ENCODE results near the gene CHST13. TPM values are rescaled to one million over a fixed set of nuclear protein-coding genes. Genes with fewer than 3 reads are reported as not detected.

The CHST13 gene
- total and polyA plus RNA-seq, 2 donors: 0.24 to 0.32 TPM

GRCh38 chr3:126483321-126483761 is 40.6 kb upstream of the CHST13 start:
- Histone ChIP-seq H3K36me3 (ENCODE audit: insufficient read depth) (no peaks in the 10 kb centered on the region), H3K27ac (ENCODE audit: low read depth) (no peak overlapping the region), H3K4me3 (ENCODE audit: low read depth, low read length) (no peak overlapping the region), H3K4me1 (ENCODE audit: insufficient read depth) (no peaks in the 10 kb centered on the region)
- DNase-seq (ENCODE audit: extremely low spot score): no peak
- 90% methylated on average over 14 of the region's 14 CpGs for WGBS

- Histone ChIP-seq H3K4me3 (ENCODE audit: low read depth, low read length) (no peak overlapping the region), H3K36me3 (ENCODE audit: insufficient read depth) (no peaks in the 10 kb centered on the region), H3K4me1 (ENCODE audit: insufficient read depth) (no peaks in the 10 kb centered on the region), H3K27ac (ENCODE audit: low read depth) (no peak overlapping the region)
- WGBS: 81% methylated on average over 3 of the region's 3 CpGs
- DNase-seq (ENCODE audit: extremely low spot score): no peak
Observed at GRCh38 chr3:126484148-126484547, 39.8 kb upstream of the CHST13 start.

- Histone ChIP-seq H3K4me1 (ENCODE audit: insufficient read depth) (no peaks in the 10 kb centered on the region), H3K27ac (ENCODE audit: low read depth) (no peak overlapping the region), H3K4me3 (ENCODE audit: low read depth, low read length) (no peak overlapping the region), H3K36me3 (ENCODE audit: insufficient read depth) (no peaks in the 10 kb centered on the region)
- WGBS: 73% methylated on average over 3 of the region's 3 CpGs
- DNase-seq (ENCODE audit: extremely low spot score): no peak
Observed at GRCh38 chr3:126484662-126485061, 39.3 kb upstream of the CHST13 start.

- Histone ChIP-seq H3K27ac (ENCODE audit: low read depth) (no peak overlapping the region), H3K36me3 (ENCODE audit: insufficient read depth) (no peaks in the 10 kb centered on the region), H3K4me3 (ENCODE audit: low read depth, low read length) (no peak overlapping the region), H3K4me1 (ENCODE audit: insufficient read depth) (no peaks in the 10 kb centered on the region)
- WGBS: 82% methylated on average over 8 of the region's 8 CpGs
- DNase-seq (ENCODE audit: extremely low spot score): no peak
Observed at GRCh38 chr3:126485176-126485897, 38.6 kb upstream of the CHST13 start.

GRCh38 chr3:126485956-126486355 is 38.0 kb upstream of the CHST13 start:
- Histone ChIP-seq H3K27ac (ENCODE audit: low read depth) (no peak overlapping the region), H3K36me3 (ENCODE audit: insufficient read depth) (no peaks in the 10 kb centered on the region), H3K4me3 (ENCODE audit: low read depth, low read length) (no peak overlapping the region), H3K4me1 (ENCODE audit: insufficient read depth) (no peaks in the 10 kb centered on the region)
- WGBS: 94% methylated on average over 9 of the region's 9 CpGs
- DNase-seq (ENCODE audit: extremely low spot score): no peak

GRCh38 chr3:126486360-126486847 is 37.6 kb upstream of the CHST13 start:
- no peak for DNase-seq (ENCODE audit: extremely low spot score)
- H3K4me1 ChIP-seq (ENCODE audit: insufficient read depth): no peaks in the 10 kb centered on the region
- WGBS: 77% methylated on average over 14 of the region's 14 CpGs
- no peak overlapping the region for H3K27ac ChIP-seq (ENCODE audit: low read depth)
- no peak overlapping the region for H3K4me3 ChIP-seq (ENCODE audit: low read depth, low read length)
- no peaks in the 10 kb centered on the region for H3K36me3 ChIP-seq (ENCODE audit: insufficient read depth)

GRCh38 chr3:126487151-126487771 is 36.7 kb upstream of the CHST13 start:
- H3K27ac ChIP-seq (ENCODE audit: low read depth): no peak overlapping the region
- DNase-seq (ENCODE audit: extremely low spot score): no peak
- no peaks in the 10 kb centered on the region for H3K4me1 ChIP-seq (ENCODE audit: insufficient read depth)
- WGBS: 57% methylated on average over 17 of the region's 17 CpGs
- no peak overlapping the region for H3K4me3 ChIP-seq (ENCODE audit: low read depth, low read length)
- H3K36me3 ChIP-seq (ENCODE audit: insufficient read depth): no peaks in the 10 kb centered on the region

- WGBS: 88% methylated on average over 14 of the region's 14 CpGs
- H3K27ac ChIP-seq (ENCODE audit: low read depth): no peak overlapping the region
- no peaks in the 10 kb centered on the region for H3K36me3 ChIP-seq (ENCODE audit: insufficient read depth)
- H3K4me3 ChIP-seq (ENCODE audit: low read depth, low read length): no peak overlapping the region
- no peaks in the 10 kb centered on the region for H3K4me1 ChIP-seq (ENCODE audit: insufficient read depth)
- DNase-seq (ENCODE audit: extremely low spot score): no peak
Observed at GRCh38 chr3:126488185-126488584, 35.8 kb upstream of the CHST13 start.

- 88% methylated on average over 16 of the region's 16 CpGs for WGBS
- Histone ChIP-seq H3K27ac (ENCODE audit: low read depth) (no peak overlapping the region), H3K4me1 (ENCODE audit: insufficient read depth) (no peaks in the 10 kb centered on the region)
Observed at GRCh38 chr3:126488886-126489569, 34.9 kb upstream of the CHST13 start.

GRCh38 chr3:126490619-126491018 is 33.3 kb upstream of the CHST13 start:
- WGBS: 80% methylated on average over 6 of the region's 6 CpGs
- no peak overlapping the region for H3K27ac ChIP-seq (ENCODE audit: low read depth)
- H3K36me3 ChIP-seq (ENCODE audit: insufficient read depth): no peaks in the 10 kb centered on the region
- H3K4me3 ChIP-seq (ENCODE audit: low read depth, low read length): no peak overlapping the region
- no peaks in the 10 kb centered on the region for H3K4me1 ChIP-seq (ENCODE audit: insufficient read depth)
- DNase-seq (ENCODE audit: extremely low spot score): no peak

More at GRCh38 chr3:126488886-126489569, 34.9 kb upstream of the CHST13 start:
- no peaks in the 10 kb centered on the region for H3K36me3 ChIP-seq (ENCODE audit: insufficient read depth)
- no peak for DNase-seq (ENCODE audit: extremely low spot score)
- H3K4me3 ChIP-seq (ENCODE audit: low read depth, low read length): no peak overlapping the region

- no peaks in the 10 kb centered on the region for H3K4me1 ChIP-seq (ENCODE audit: insufficient read depth)
- 90% methylated on average over 21 of the region's 21 CpGs for WGBS
- no peak for DNase-seq (ENCODE audit: extremely low spot score)
- H3K4me3 ChIP-seq (ENCODE audit: low read depth, low read length): no peak overlapping the region
- H3K36me3 ChIP-seq (ENCODE audit: insufficient read depth): no peaks in the 10 kb centered on the region
- no peak overlapping the region for H3K27ac ChIP-seq (ENCODE audit: low read depth)
Observed at GRCh38 chr3:126491221-126492013, 32.5 kb upstream of the CHST13 start.

GRCh38 chr3:126493051-126493450 is 30.9 kb upstream of the CHST13 start:
- H3K4me3 ChIP-seq (ENCODE audit: low read depth, low read length): no peak overlapping the region
- no peak for DNase-seq (ENCODE audit: extremely low spot score)
- H3K36me3 ChIP-seq (ENCODE audit: insufficient read depth): no peaks in the 10 kb centered on the region
- H3K27ac ChIP-seq (ENCODE audit: low read depth): no peak overlapping the region
- WGBS: 92% methylated on average over 14 of the region's 14 CpGs
- H3K4me1 ChIP-seq (ENCODE audit: insufficient read depth): no peaks in the 10 kb centered on the region

GRCh38 chr3:126493739-126494138 is 30.2 kb upstream of the CHST13 start:
- H3K27ac ChIP-seq (ENCODE audit: low read depth): no peak overlapping the region
- 73% methylated on average over 9 of the region's 9 CpGs for whole genome bisulfite sequencing
- no peak overlapping the region for H3K4me3 ChIP-seq (ENCODE audit: low read depth, low read length)
- H3K36me3 ChIP-seq (ENCODE audit: insufficient read depth): no peaks in the 10 kb centered on the region
- DNase-seq (ENCODE audit: extremely low spot score): no peak
- no peaks in the 10 kb centered on the region for H3K4me1 ChIP-seq (ENCODE audit: insufficient read depth)

All from urinary bladder (tissue), 4 donors.